Activated CD4-positive, alpha-beta T cell treated with anti-CD3 and anti-CD28 coated beads for 1 hour (primary cell): ENCODE results near the gene DEFB131A.
"Not testable (repeated sequence)": the region's sequence is repeated elsewhere in the genome, so short reads cannot be mapped to it uniquely, and the experiment has no call there.

ENCODE experiments used
- DNase-seq: peaks from one replicate; pipeline ENCODE4 v3.0.0-alpha.2; 2020

The DEFB131A gene

GRCh38 chr4:9444114-9444513 is at the start of gene DEFB131A:
Gene DEFB131A (plus strand): TSS chr4:9444414. CDS start chr4:9444534, 120 bp downstream.
- DNase-seq: not testable (repeated sequence)

GRCh38 chr4:9405774-9406173 is 38.4 kb upstream of the DEFB131A start:
- not testable (repeated sequence) for DNase-seq

- DNase-seq: not testable (repeated sequence)
These were observed 37.7 kb upstream of the DEFB131A start for GRCh38 chr4:9406491-9406890.

- no peak for DNase-seq
These were observed 34.4 kb upstream of the DEFB131A start for GRCh38 chr4:9409793-9410192.

- DNase-seq: not testable (repeated sequence)
These were observed 22.2 kb upstream of the DEFB131A start for GRCh38 chr4:9421884-9422455.

- not testable (repeated sequence) for DNase-seq
These were observed 18.3 kb upstream of the DEFB131A start for GRCh38 chr4:9425916-9426315.

GRCh38 chr4:9430061-9430460 is 14.2 kb upstream of the DEFB131A start:
- not testable (repeated sequence) for DNase-seq

- DNase-seq: not testable (repeated sequence)
These were observed 10.9 kb upstream of the DEFB131A start for GRCh38 chr4:9433320-9433719.

GRCh38 chr4:9436728-9437127 is 7.5 kb upstream of the DEFB131A start:
- not testable (repeated sequence) for DNase-seq

GRCh38 chr4:9442355-9442754 is 1.9 kb upstream of the DEFB131A start:
- DNase-seq: not testable (repeated sequence)

- not testable (repeated sequence) for DNase-seq
These were observed 467 bp downstream of the DEFB131A start for GRCh38 chr4:9444681-9445080.

- not testable (repeated sequence) for DNase-seq
These were observed 8.0 kb downstream of the DEFB131A start for GRCh38 chr4:9452251-9452650.

- DNase-seq: not testable (repeated sequence)
These were observed 10.1 kb downstream of the DEFB131A start for GRCh38 chr4:9454284-9454683.

GRCh38 chr4:9455046-9455445 is 10.8 kb downstream of the DEFB131A start:
- DNase-seq: not testable (repeated sequence)

- DNase-seq: not testable (repeated sequence)
These were observed 35.3 kb downstream of the DEFB131A start for GRCh38 chr4:9479466-9479865.

GRCh38 chr4:9480066-9480465 is 35.9 kb downstream of the DEFB131A start:
- DNase-seq: not testable (repeated sequence)

- DNase-seq: not testable (repeated sequence)
These were observed 38.7 kb downstream of the DEFB131A start for GRCh38 chr4:9482871-9483270.

GRCh38 chr4:9483682-9484081 is 39.5 kb downstream of the DEFB131A start:
- DNase-seq: not testable (repeated sequence)

GRCh38 chr4:9486880-9487279 is 42.7 kb downstream of the DEFB131A start:
- DNase-seq: not testable (repeated sequence)

GRCh38 chr4:9488796-9489195 is 44.6 kb downstream of the DEFB131A start:
- not testable (repeated sequence) for DNase-seq

- not testable (repeated sequence) for DNase-seq
These were observed 46.3 kb downstream of the DEFB131A start for GRCh38 chr4:9490496-9490895.

- DNase-seq: not testable (repeated sequence)
These were observed 46.8 kb downstream of the DEFB131A start for GRCh38 chr4:9490986-9491385.

GRCh38 chr4:9493589-9493988 is 49.4 kb downstream of the DEFB131A start:
- DNase-seq: not testable (repeated sequence)

- DNase-seq: not testable (repeated sequence)
These were observed 50.2 kb downstream of the DEFB131A start for GRCh38 chr4:9494256-9495035.
